Activated CD4-positive, alpha-beta T cell treated with anti-CD3 and anti-CD28 coated beads, Interleukin-2, Interleukin-4, amounts not matched to agents 100 ng/mL and 50 ng/mL, durations not matched to agents 16 hours and 8 hours (primary cell): ENCODE results near the gene ACP3.
"Not testable (repeated sequence)": the region's sequence is repeated elsewhere in the genome, so short reads cannot be mapped to it uniquely, and the experiment has no call there.

Experiments
- DNase-seq: peaks from one replicate; pipeline ENCODE4 v3.0.0-alpha.2; 2020; ENCODE audit warnings: low spot score

ACP3 gene

GRCh38 chr3:132317229-132317948 lies at the start of gene ACP3:
Gene ACP3 (plus strand): TSS chr3:132317407. CDS start chr3:132317457, 50 bp downstream.
- DNase-seq = no peak

GRCh38 chr3:132268956-132269355 lies 48.3 kb upstream of the ACP3 start:
- DNase-seq = peak; percentile 2

DNA sequence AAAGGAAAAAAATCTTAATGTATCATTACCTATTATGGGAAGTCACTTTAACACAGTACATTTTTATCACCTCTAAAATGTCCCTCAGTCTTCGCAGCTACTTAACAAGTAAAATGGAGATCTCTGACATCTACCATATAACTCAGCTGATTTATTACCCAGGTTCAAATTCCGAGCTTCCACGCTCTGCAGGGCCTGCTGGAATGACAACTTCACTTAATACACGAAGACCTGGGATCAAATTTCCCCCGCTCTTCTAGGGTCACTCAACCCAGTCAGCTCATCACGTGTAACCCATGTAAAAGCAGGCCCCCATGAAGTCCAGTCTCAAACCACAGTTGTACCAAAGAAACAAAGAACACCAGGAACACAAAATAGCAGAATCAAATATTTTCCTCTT lies 44.2 kb upstream of the ACP3 start:
- no peak for DNase-seq

DNA sequence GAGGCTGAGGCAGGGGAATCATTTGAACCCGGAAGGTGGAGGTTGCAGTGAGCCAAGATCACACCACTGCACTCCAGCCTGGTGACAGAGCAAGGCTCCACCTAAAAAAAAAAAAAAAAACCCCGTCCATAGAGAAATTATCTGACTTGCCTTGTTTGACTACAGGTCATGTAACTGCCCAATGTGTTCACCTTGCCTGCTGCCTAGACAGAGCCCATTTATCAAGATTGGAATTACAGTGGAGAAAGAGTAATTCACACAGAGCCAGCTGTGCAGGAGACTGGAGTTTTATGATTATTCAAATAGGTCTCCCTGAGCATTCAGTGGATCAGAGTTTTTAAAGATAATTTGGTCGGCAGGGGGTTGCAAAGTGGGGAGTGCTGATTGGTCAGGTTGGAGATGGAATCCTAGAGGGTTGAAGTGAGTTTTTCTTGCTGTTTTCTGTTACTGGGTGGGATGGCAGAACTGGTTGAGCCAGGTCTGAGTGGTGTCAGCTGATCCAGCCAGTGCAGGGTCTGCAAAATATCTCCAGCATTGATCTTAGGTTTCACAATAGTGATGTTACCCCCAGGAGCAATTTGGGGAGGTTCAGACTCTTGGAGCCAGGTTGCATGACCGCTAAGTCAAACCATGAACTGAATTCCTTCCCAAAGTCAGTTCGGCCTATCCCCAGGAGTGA lies 40.8 kb upstream of the ACP3 start:
- DNase-seq = no peak

DNA sequence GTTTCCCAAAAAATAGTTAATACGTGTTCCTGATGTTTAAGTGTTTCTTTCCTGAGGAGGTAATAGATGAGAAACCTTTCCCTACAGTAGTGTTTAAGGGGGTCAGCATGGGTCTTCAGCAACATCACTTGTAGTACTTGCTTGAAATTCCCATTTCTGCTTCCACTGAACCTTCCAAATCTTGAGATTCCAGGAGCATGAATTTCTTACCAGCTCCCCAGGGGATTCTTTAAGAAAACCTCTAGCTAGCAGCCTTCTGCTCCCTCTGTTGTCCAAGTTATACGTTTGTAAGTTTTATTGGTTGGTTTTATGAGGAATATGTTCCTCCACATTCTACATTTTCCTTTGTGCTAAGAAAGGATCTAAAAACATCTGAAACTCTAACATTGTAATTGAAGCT lies 38.2 kb upstream of the ACP3 start:
- DNase-seq = no peak

DNA sequence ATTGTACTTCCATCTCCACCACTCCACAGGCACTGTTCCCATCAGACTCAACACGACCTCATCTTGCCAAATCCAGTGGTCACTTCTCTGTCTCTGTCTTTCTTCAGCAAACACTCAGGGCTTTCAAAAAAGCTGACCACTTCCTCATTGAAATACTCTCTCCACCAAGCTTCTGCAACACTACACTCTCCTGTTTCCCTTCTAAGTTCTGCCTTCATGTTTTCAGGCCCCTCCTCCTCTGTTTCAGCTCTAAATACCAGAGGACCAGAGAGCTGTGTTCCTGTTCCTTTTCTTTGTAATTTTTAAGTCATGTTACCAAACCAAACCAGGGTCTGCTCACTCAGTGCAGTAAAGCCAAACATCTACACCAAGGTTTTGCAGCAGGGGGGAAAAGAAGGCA lies 33.8 kb upstream of the ACP3 start:
- DNase-seq = no peak

DNA sequence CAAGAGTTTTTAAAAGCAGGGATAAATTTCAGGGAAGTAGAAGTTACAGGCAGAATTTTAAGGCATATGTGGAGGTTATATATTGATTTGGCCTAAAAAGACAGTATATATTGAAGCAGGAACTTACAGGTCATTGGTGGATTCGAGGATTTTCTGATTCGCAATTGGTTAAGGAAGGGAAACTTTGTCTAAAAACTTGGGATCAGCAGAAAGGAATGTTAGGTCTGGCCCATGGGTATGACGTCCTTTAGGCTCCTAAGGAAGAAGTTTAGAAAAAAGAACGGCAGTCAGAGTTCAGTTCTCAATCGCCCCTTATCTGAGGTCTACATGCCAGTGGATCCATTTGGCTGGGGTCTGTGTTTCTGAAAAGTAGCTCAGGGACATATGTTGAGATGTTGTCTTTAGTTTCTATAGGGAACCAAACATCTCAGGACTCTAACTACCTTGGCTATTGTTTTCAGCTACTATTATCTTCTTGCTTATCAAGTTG lies 33.2 kb upstream of the ACP3 start:
- DNase-seq = no peak

DNA sequence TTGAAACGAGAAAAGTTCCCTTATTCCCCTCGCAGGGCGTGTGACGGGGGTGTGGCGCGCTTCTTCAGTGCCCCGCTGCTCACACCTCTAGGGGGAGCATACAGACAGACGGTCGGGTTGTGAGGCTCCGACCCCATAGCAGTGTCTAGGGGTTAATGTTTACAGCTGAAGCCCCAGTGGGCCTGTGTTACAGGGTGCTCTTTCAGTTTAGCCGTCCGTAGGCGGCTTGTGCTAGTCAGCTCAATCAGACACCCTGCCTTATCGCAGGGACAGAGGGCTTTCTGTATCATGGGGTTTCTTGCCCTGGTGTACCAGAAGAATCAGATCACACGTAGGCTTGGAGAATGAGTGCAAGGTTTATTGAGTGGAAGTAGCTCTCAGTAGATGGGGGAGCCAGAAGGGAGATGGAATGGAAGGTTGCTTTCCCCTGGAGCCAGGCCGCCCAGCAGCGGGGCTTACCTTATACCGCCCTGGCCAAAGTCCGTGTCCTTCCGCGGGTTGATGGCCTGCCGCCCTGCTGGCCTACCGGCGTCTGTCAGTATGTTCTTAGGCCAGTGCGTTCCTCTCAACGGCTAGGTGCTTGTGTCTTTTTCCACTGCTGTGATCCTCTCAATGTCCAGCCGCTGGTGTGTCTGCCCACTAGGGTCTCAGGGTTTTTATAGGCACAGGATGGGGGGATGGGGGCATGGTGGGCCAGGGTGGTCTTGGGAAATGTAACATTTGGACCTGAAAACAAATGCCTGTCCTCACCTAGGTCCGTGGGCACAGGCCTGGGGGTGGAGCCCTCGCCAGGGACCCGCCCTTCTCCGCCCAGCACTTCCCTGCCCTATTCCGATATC lies 32.2 kb upstream of the ACP3 start:
- no peak for DNase-seq

DNA sequence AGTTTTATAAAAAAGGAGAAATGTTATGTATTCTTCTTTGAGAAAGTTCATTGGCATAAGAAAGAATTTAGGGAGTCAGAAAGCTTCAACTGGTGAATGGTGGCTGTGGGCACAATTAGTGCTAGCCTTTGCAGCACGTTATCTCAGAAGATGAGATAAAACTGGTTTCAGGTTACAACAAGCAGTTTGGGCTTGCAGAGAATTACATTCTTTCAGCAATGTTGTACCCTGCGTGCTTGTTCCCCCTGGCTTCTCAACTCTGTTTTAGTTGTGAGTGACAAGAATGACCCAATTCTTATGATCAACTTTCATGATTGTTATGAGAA lies 31.6 kb upstream of the ACP3 start:
- no peak for DNase-seq

DNA sequence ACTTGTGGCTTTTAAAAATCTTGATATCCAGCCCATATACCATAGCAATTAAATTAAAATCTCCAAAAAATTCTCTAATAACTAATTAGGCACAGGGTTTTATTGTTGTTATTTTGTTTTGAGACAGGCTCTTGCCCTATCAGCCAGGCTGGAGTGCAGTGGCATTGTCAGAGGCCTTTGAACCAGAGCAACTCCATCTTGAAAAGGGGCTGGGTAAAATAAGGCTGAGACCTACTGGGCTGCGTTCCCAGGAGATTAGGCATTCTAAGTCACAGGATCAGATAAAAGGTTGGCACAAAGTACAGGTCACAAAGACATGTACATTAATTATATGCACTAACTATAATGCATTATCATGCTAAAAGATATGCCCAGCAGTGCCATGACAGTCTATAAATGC lies 31.2 kb upstream of the ACP3 start:
- DNase-seq = no peak

DNA sequence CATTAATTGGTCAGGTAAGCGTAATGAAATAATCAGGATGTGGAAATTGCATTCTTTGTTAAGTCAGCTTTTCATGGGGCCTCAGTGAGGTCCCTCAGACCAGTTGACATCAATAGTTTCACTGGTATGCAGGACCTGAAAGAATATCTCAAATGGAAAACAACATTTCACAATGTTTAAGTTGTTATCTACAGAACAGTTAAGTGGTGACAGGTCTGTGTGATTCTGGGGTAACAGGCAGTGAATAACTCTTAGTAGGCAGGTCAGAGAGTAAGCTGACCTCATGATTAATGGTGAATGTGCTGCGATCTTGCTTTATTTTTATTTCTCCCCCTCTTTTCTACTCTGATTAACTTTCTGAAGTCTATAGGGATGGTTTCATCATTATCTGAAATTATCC lies 28.9 kb upstream of the ACP3 start:
- no peak for DNase-seq

DNA sequence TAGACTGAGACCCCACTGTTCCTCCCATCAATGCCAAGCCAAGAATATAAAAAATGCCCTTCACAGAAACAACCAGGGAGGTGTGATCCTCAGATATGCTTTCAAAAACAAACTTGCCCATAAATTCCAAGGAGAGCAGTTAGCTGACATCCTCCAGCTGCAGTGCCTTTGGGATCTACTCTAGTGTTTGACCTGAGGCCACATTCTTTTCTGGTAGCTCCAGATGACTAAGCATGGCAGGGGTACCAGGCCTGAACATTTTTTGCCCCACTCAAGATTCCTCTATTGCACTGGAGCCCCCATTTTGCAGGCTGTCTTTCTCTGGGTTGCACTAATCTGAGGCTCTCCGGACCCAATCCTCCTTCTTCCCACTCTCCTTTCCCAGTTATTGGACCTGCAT lies 27.9 kb upstream of the ACP3 start:
- no peak for DNase-seq

DNA sequence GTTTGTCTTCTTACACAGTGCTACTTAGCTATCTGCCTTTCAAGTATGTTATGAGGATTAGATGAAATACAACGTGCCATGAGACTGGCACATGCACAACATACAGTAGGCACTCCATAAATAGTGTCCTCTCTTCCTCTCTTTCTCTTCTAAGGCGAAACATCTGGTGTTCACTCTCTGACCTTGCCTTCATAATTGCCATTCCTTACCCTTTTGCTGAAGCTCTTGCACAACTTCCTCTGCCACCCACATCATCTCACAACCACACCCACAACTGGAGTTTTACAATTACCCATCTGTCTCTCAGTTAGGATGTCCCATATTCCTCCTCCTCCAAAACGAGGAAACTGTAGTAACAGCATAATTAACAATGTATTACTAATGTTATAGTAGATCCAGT lies 26.4 kb upstream of the ACP3 start:
- no peak for DNase-seq

GRCh38 chr3:132292042-132292441 lies 25.2 kb upstream of the ACP3 start:
- no peak for DNase-seq

- DNase-seq = no peak
Measured at GRCh38 chr3:132293251-132293650, 24.0 kb upstream of the ACP3 start.

GRCh38 chr3:132294906-132295305 lies 22.3 kb upstream of the ACP3 start:
- no peak for DNase-seq

DNA sequence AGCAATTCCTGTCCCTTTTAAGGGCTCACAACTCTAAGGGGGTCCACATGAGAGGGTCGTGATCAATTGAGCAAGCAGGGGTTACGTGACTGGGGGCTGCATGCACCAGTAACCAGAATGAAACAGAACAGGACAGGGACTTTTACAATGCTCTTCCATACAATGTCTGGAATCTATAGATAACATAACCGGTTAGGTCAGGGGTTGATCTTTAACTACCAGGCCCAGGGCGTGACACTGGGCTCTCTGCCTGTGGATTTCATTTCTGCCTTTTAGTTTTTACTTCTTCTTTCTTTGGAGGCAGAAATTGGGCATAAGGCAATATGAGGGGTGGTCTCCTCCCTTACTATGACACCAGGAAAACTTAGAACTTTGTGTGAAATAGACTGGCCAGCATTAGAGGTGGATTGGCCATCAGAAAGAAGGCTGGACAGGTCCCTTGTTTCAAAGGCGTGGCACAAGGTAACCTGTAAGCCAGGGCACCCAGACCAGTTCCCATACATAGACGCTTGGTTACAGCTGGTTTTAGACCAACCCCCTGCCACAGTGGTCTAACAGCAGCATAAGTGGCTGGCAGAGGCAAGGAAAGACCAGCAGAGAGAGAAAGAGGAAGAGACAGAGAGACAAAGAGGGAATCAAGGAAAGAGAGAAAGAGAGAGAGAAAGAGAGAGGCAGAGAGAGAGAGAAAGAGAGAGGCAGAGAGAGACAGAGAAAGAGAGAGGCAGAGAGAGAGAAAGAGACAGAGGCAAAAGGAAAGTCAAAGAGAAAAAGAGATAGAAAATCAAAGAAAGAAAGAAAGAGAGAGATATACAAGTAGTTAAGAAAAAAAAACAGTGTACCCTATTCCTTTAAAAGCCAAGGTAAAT lies 13.6 kb upstream of the ACP3 start:
- not testable (repeated sequence) for DNase-seq

DNA sequence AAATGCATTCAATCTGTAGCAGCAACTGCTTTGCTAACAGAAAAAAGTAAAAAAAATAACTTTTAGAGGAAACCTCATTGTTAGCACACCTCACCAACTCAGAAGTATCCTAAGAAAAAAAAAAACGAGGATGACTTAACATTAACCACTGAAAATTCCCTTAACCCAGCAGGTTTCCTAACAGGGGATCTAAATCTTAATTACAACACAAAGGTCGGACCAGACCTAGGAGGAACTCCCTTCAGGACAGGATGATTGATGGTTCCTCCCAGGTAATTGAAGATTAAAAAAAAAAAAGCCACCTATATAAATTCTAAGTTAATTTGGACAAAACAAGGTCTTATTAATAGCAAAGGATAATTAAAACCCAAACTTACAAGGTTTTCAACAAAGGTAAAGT lies 12.9 kb upstream of the ACP3 start:
- not testable (repeated sequence) for DNase-seq

DNA sequence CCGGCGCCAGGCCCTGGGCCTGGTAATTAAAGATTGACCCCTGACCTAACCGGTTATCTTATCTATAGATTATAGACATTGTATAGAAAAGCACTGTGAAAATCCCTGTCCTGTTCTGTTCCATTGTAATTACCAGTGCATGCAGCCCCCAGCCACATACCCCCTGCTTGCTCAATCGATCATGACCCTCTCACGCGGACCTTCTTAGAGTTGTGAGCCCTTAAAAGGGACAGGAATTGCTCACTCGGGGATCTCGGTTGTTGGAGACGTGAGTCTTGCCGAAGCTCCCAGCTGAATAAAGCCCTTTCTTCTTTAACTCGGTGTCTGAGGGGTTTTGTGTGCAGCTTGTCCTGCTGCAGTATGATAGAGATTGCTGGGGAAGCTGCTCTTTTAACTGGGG lies 7.2 kb upstream of the ACP3 start:
- not testable (repeated sequence) for DNase-seq

GRCh38 chr3:132311316-132311715 lies 5.9 kb upstream of the ACP3 start:
- DNase-seq = no peak

DNA sequence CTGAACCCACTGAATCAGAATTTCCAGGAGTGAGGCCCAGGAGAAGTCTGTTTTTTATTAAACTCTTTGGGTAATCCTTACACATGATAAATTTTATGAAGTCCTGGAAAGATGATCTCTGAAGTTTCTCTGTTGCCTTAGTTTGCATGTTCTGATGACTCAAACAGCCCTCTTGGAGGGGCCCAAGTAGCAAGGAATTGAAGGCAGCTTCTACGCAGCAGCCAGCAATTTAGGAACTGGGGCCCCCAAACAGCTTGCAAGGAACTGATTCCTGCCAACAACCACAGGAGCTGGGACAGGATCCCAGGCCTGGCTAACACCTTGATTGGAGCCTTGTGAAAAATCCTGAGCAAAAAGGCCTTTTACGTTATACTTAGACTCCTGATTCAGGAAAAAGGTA lies 5.4 kb upstream of the ACP3 start:
- DNase-seq = no peak

DNA sequence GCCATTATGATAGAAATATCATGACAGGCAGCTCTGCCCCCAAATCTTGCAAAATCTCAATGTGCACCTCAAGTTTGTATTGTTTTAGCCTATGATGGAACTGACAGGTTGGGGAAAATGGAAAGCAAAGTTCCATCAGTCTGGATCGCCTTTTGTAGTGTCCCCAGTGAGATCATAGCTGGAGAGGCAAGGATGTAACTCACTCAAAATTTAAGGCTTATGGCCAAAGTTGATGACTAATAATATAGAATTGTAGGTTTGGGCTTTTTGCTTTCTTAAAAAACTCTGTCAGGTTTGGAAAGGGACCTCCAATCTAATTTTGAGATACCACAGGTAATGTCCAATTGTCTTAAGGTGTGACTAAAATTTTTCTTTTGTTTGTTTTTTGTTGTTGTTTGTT lies 1.4 kb upstream of the ACP3 start:
- DNase-seq = no peak
